LHCN-M2 (cell line): ENCODE results near the gene TBC1D22A. TPM values are rescaled to one million over a fixed set of nuclear protein-coding genes. Genes with fewer than 3 reads are reported as not detected.
"Not testable (repeated sequence)": the region's sequence is repeated elsewhere in the genome, so short reads cannot be mapped to it uniquely, and the experiment has no call there.

Experiments used
- DNase-seq: peaks from one replicate; pipeline ENCODE4 v3.0.0-alpha.2; 2012; ENCODE audit warnings: low read depth
- total RNA-seq: library from RNA; depleted of rRNA; stranded (reverse); fragments of >200 nt; gene quantifications from 2 replicates; pipeline ENCODE4 v1.2.3, GENCODE V29; 2014

Gene TBC1D22A
- total RNA-seq, 1 experiment from 2014 or later: 13.1 TPM

- DNase-seq: no peak
These were observed 208.1 kb downstream of the TBC1D22A start for GRCh38 chr22:46970411-46971098.

GRCh38 chr22:46971099-46971763 is 208.8 kb downstream of the TBC1D22A start:
- DNase-seq: no peak

- DNase-seq: no peak
These were observed 209.3 kb downstream of the TBC1D22A start for GRCh38 chr22:46971764-46972125.

GRCh38 chr22:46972256-46972655 is 209.8 kb downstream of the TBC1D22A start:
- DNase-seq: no peak

- DNase-seq: no peak
These were observed 210.7 kb downstream of the TBC1D22A start for GRCh38 chr22:46972901-46973831.

GRCh38 chr22:46974077-46974476 is 211.6 kb downstream of the TBC1D22A start:
- DNase-seq: no peak

- no peak for DNase-seq
These were observed 212.5 kb downstream of the TBC1D22A start for GRCh38 chr22:46974631-46975585.

- DNase-seq: no peak
These were observed 213.7 kb downstream of the TBC1D22A start for GRCh38 chr22:46976143-46976542.

- no peak for DNase-seq
These were observed 214.1 kb downstream of the TBC1D22A start for GRCh38 chr22:46976598-46976997.

GRCh38 chr22:46977656-46978343 is 215.3 kb downstream of the TBC1D22A start:
- no peak for DNase-seq

- DNase-seq: not testable (repeated sequence)
These were observed 216.2 kb downstream of the TBC1D22A start for GRCh38 chr22:46978668-46979067.

GRCh38 chr22:46979506-46979905 is 217.1 kb downstream of the TBC1D22A start:
- DNase-seq: no peak

GRCh38 chr22:46980392-46980791 is 217.9 kb downstream of the TBC1D22A start:
- DNase-seq: no peak

GRCh38 chr22:46982635-46983034 is 220.2 kb downstream of the TBC1D22A start:
- no peak for DNase-seq

- DNase-seq: no peak
These were observed 220.6 kb downstream of the TBC1D22A start for GRCh38 chr22:46983046-46983445.

GRCh38 chr22:46984751-46985506 is 222.5 kb downstream of the TBC1D22A start:
- peak; percentile 68 for DNase-seq

- no peak for DNase-seq
These were observed 223.0 kb downstream of the TBC1D22A start for GRCh38 chr22:46985507-46985882.

- no peak for DNase-seq
These were observed 224.3 kb downstream of the TBC1D22A start for GRCh38 chr22:46986788-46987187.

GRCh38 chr22:46990937-46991550 is 228.6 kb downstream of the TBC1D22A start:
- DNase-seq: no peak
